DND-41 (cell line): ENCODE data around the gene VPS37D.

ENCODE experiments used
- CTCF ChIP-seq: IDR thresholded peaks from 2 replicates; pipeline ENCODE4 v1.5.1; 2012; ENCODE audit warnings: borderline replicate concordance, low read length, moderate library complexity, mild to moderate bottlenecking; ENCODE audit not compliant: poor library complexity, severe bottlenecking; ENCODE audit errors: extremely low read depth
- EZH2 ChIP-seq: IDR thresholded peaks from 3 replicates; pipeline ENCODE4 v1.6.1; 2012; ENCODE audit warnings: borderline replicate concordance, low read depth, mild to moderate bottlenecking, moderate library complexity, low read length, inconsistent platforms; ENCODE audit not compliant: severe bottlenecking

- TF ChIP-seq CTCF (no peak), EZH2 (no peak)
These were observed 15.1 kb upstream of the VPS37D start for GRCh38 chr7:73652541-73652949.
